Hindlimb muscle (tissue), 1 donor: ENCODE measurements around the gene KCNH6. TPM values are rescaled to one million over a fixed set of nuclear protein-coding genes. Genes with fewer than 3 reads are reported as not detected.

Experiments
- DNase-seq: peaks from one replicate; pipeline ENCODE4 v3.0.0-alpha.2; 2013
- polyA plus RNA-seq: library from polyadenylated mRNA; unstranded; fragments of 120-200 nt; gene quantifications from one replicate; pipeline ENCODE4 v1.2.1, GENCODE V29; 2013; ENCODE audit not compliant: insufficient read length

KCNH6 gene
- polyA plus RNA-seq, 1 donor, result not detected

- DNase-seq, result no peak
These were observed 32.5 kb downstream of the KCNH6 start for GRCh38 chr17:63555500-63556156.

- no peak for DNase-seq
These were observed 34.3 kb downstream of the KCNH6 start for GRCh38 chr17:63557416-63557815.

GRCh38 chr17:63558441-63558840 is 35.3 kb downstream of the KCNH6 start:
- no peak for DNase-seq

GRCh38 chr17:63561819-63562218 is 38.7 kb downstream of the KCNH6 start:
- DNase-seq, result no peak

GRCh38 chr17:63563339-63563738 is 40.2 kb downstream of the KCNH6 start:
- DNase-seq, result no peak

GRCh38 chr17:63564562-63564961 is 41.4 kb downstream of the KCNH6 start:
- no peak for DNase-seq

GRCh38 chr17:63567229-63567628 is 44.1 kb downstream of the KCNH6 start:
- no peak for DNase-seq

GRCh38 chr17:63568563-63568962 is 45.4 kb downstream of the KCNH6 start:
- no peak for DNase-seq

GRCh38 chr17:63571632-63572310 is 48.6 kb downstream of the KCNH6 start:
- no peak for DNase-seq

- no peak for DNase-seq
These were observed 50.5 kb downstream of the KCNH6 start for GRCh38 chr17:63573634-63574033.

GRCh38 chr17:63578027-63578768 is 55.0 kb downstream of the KCNH6 start:
- no peak for DNase-seq

- DNase-seq, result no peak
These were observed 55.6 kb downstream of the KCNH6 start for GRCh38 chr17:63578769-63579111.

GRCh38 chr17:63579633-63580032 is 56.5 kb downstream of the KCNH6 start:
- DNase-seq, result no peak

- no peak for DNase-seq
These were observed 64.6 kb downstream of the KCNH6 start for GRCh38 chr17:63587770-63588169.

GRCh38 chr17:63588797-63589196 is 65.6 kb downstream of the KCNH6 start:
- no peak for DNase-seq

GRCh38 chr17:63589646-63590045 is 66.5 kb downstream of the KCNH6 start:
- DNase-seq, result no peak

GRCh38 chr17:63592797-63593196 is 69.6 kb downstream of the KCNH6 start:
- DNase-seq, result no peak

GRCh38 chr17:63595132-63595531 is 72.0 kb downstream of the KCNH6 start:
- no peak for DNase-seq

Other genes with a start within 250 kb of the KCNH6 start
- 7.0 TPM for gene CYB561, start 77.1 kb upstream of the KCNH6 start, polyA plus RNA-seq
- 12.9 TPM for gene ACE, start 46.3 kb upstream of the KCNH6 start, polyA plus RNA-seq
- 43.2 TPM for gene DCAF7, start 27.1 kb downstream of the KCNH6 start, polyA plus RNA-seq
- 17.8 TPM for gene TACO1, start 77.5 kb downstream of the KCNH6 start, polyA plus RNA-seq
- 27.6 TPM for gene MAP3K3, start 99.1 kb downstream of the KCNH6 start, polyA plus RNA-seq
- 10.4 TPM for gene LIMD2, start 176.8 kb downstream of the KCNH6 start, polyA plus RNA-seq
- gene STRADA, start 218.4 kb downstream of the KCNH6 start, polyA plus RNA-seq, result 32.5 TPM